Peyer's patch (tissue), 4 donors: ENCODE data around the gene BIN1.

Source experiments
- POLR2A ChIP-seq, 2 donors: fragments of 450-650 bp; IDR thresholded peaks; one replicate each; pipeline ENCODE4 v1.5.1; 2017; ENCODE audit warnings: antibody characterized with exemption in 2 of 2, mild to moderate bottlenecking in 2 of 2, moderate library complexity in 2 of 2
- TF ChIP-seq, protein P1 (sequence below), 6 experiments: fragments of 450-650 bp in 4 of 6; fragments of 200-600 bp in 2 of 6; sonication (generic) in 1 of 6; IDR thresholded peaks; one replicate each; pipeline ENCODE4 v1.5.1; 2017 to 2019; ENCODE audit warnings: antibody characterized with exemption in 6 of 6, mild to moderate bottlenecking in 3 of 6, moderate library complexity in 1 of 6

DNA sequence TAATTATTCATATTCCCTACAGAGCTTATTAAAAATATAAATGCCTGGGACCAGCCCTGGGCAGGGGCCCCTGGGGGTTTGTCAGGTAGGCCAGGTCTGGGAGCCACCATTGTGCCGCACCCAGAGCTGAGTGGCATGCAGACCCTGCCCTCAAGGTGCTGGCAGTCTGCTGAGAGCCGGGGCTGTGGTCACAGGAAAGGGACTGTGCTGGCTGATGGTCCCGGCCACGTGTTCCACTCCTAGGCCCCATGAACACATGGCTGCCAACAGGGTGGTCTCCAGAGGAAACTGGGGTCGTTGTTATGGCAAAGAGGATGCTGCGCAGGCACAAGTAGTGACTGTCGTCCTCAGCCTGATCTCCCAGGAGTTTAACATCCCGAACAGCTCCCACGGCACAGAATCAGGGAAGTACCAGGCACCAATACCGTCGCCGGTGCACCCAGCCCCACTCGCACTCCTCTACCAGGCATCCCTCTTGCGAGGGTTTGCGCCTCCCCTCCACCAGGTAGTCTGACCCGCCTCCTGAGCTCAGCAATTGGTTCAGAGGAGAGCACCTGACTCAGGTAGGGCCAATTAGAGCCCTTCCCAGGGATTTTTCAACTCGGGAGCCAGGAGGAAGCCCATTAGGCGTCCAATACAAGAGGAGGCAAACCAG, 39.2 kb upstream of the BIN1 start:
- TF ChIP-seq, protein P1, sequence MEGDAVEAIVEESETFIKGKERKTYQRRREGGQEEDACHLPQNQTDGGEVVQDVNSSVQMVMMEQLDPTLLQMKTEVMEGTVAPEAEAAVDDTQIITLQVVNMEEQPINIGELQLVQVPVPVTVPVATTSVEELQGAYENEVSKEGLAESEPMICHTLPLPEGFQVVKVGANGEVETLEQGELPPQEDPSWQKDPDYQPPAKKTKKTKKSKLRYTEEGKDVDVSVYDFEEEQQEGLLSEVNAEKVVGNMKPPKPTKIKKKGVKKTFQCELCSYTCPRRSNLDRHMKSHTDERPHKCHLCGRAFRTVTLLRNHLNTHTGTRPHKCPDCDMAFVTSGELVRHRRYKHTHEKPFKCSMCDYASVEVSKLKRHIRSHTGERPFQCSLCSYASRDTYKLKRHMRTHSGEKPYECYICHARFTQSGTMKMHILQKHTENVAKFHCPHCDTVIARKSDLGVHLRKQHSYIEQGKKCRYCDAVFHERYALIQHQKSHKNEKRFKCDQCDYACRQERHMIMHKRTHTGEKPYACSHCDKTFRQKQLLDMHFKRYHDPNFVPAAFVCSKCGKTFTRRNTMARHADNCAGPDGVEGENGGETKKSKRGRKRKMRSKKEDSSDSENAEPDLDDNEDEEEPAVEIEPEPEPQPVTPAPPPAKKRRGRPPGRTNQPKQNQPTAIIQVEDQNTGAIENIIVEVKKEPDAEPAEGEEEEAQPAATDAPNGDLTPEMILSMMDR (IDR thresholded peaks at IDR 0.05) = no peak
- TF ChIP-seq POLR2A (IDR thresholded peaks at IDR 0.05) = no peak
